ENCODE data around the gene C22orf42. TPM values are rescaled to one million over a fixed set of nuclear protein-coding genes. Genes with fewer than 3 reads are reported as not detected.
"Not testable (repeated sequence)": the region's sequence is repeated elsewhere in the genome, so short reads cannot be mapped to it uniquely, and the experiment has no call there.

Gene C22orf42
- total RNA-seq, 1 donor from 2014 or later: not detected

DNA sequence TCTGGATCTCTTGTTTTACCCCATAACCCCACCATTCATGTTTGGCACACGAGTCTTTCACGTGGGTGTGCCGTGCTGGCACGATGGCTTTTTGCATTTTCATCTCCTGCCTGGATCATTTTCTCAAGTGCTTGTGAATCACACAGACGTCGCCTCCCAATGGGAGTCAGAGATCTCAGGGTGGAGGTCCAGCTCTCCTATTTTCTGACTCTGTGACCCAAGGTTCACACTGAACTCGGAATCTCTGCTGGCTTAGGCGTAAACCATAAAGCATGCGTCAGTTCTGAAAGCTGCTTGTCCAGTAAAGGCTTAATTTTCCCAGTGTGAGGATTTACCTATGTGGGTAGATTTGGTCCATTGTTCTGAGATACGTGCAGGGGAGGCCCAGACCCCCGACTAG is 16.0 kb upstream of the C22orf42 start:
- peaks cover 43% of the 10 kb centered on the region for H3K27me3 ChIP-seq (ENCODE audit: low read depth)
- ATAC-seq (no peak), DNase-seq (no peak)
- TF ChIP-seq, protein P1, sequence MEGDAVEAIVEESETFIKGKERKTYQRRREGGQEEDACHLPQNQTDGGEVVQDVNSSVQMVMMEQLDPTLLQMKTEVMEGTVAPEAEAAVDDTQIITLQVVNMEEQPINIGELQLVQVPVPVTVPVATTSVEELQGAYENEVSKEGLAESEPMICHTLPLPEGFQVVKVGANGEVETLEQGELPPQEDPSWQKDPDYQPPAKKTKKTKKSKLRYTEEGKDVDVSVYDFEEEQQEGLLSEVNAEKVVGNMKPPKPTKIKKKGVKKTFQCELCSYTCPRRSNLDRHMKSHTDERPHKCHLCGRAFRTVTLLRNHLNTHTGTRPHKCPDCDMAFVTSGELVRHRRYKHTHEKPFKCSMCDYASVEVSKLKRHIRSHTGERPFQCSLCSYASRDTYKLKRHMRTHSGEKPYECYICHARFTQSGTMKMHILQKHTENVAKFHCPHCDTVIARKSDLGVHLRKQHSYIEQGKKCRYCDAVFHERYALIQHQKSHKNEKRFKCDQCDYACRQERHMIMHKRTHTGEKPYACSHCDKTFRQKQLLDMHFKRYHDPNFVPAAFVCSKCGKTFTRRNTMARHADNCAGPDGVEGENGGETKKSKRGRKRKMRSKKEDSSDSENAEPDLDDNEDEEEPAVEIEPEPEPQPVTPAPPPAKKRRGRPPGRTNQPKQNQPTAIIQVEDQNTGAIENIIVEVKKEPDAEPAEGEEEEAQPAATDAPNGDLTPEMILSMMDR (IDR thresholded peaks at IDR 0.05): no peak
- peaks cover 6% of the 10 kb centered on the region for H3K4me1 ChIP-seq
- H3K9me3 ChIP-seq: no peaks in the 10 kb centered on the region
- H3K4me3 ChIP-seq: no peak overlapping the region
- H3K36me3 ChIP-seq: no peaks in the 10 kb centered on the region
- no peak overlapping the region for H3K27ac ChIP-seq
- intact Hi-C loops (cut with DNase I): no loop called here

DNA sequence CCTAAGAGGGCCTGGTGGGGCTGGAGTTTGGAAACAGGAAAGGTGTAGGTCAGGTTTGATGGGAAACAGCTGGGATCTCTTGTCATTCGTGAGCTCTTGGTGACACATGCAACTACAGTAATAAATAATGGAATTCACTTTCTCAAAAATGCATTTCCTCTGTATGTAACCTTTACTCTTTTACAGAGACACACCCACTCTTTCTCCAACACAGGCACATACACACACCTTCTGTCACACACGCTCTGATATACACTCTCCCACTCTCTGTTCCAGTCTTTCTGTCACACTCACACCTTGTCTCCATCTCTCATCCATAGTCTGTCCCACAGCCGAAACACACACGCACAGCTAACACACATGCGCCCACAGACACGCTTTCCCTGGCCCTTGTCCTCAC is 6.6 kb upstream of the C22orf42 start:
- TF ChIP-seq, protein P1 (IDR thresholded peaks at IDR 0.05): no peak
- no peak for DNase-seq

DNA sequence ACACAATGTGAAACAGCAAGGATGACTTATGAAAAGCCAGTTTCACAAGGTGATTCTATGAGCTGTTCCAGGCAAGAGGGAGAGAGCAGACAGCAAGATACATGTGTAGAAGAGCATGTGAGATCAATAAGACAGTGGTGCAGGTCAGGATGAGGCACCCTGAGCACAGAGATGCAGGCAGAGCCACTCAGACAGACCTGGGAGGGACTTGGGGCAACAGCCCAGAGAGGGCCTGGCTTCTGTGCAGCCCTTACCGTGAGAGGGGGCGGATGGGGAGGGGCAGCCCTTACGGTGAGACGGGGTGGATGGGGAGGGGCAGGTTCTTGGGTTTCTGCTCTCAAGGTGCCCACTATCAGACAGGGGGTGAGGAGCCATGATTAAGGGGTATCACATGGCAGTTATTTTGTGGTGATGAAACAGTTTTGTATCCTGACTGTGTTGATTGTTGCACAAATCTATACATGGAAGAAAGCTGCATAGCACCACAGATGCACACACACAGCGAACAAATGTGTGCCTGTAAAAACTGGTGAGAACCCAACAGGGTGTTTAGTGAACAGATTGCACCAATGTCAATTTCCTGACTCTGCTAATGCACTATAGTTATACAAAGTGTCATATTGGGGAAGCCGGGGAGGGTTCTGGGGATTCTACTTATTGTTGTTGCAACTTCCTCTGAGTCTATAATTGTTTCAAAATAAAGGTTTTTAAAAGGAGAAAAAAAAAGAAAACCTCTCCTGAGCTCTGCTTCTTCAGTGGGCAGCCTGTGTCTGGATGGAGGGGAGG is 5.2 kb upstream of the C22orf42 start:
- peaks cover 9% of the 10 kb centered on the region for H3K27me3 ChIP-seq (ENCODE audit: low read depth)
- intact Hi-C loops (cut with DNase I): no loop called here
- ATAC-seq: peak in 1 of 2 donors; percentile 53

More for the DNA sequence above, 6.6 kb upstream of the C22orf42 start:
- Histone ChIP-seq H3K36me3 (no peaks in the 10 kb centered on the region), H3K27ac (no peak overlapping the region), H3K9me3 (no peaks in the 10 kb centered on the region), H3K4me3 (no peak overlapping the region), H3K27me3 (ENCODE audit: low read depth) (peaks cover 8% of the 10 kb centered on the region), H3K4me1 (no peaks in the 10 kb centered on the region)
- no peak for ATAC-seq
- intact Hi-C loops (cut with DNase I): no loop called here

GRCh38 chr22:32160411-32160810 is 1.3 kb upstream of the C22orf42 start:
- H3K27ac ChIP-seq; H3K27me3 ChIP-seq (ENCODE audit: low read depth); H3K4me3 ChIP-seq; H3K9me3 ChIP-seq; H3K4me1 ChIP-seq; intact Hi-C loops (cut with DNase I); DNase-seq; H3K36me3 ChIP-seq; ATAC-seq: not testable (repeated sequence)

More for the DNA sequence above, 5.2 kb upstream of the C22orf42 start:
- TF ChIP-seq, protein P1 (IDR thresholded peaks at IDR 0.05): no peak
- DNase-seq: no peak
- Histone ChIP-seq H3K4me1 (no peaks in the 10 kb centered on the region), H3K27ac (no peak overlapping the region), H3K9me3 (no peaks in the 10 kb centered on the region), H3K4me3 (no peak overlapping the region), H3K36me3 (no peaks in the 10 kb centered on the region)

DNA sequence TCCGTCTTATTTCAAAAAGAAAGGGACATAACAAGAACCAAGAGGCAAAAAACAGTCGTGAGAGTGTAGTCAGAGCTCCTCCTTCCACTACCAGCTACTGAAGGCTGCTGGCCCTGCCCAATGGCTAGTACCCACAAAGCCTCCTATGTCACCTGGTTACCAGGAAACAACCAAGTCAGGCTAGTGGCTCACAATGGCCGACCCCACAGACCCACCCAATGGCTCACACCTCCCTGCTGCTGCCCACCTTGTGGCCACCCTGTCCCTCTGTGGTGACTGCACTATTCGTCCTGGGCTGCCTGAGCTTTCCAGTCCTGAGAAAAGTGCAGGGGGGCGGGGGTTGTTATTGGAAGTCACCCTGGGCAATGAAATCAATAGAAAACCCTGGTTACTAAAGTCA is 1.5 kb downstream of the C22orf42 start:
- ATAC-seq; intact Hi-C loops (cut with DNase I); H3K4me3 ChIP-seq; H3K9me3 ChIP-seq; DNase-seq; H3K36me3 ChIP-seq; H3K27ac ChIP-seq; H3K4me1 ChIP-seq; H3K27me3 ChIP-seq (ENCODE audit: low read depth): not testable (repeated sequence)

DNA sequence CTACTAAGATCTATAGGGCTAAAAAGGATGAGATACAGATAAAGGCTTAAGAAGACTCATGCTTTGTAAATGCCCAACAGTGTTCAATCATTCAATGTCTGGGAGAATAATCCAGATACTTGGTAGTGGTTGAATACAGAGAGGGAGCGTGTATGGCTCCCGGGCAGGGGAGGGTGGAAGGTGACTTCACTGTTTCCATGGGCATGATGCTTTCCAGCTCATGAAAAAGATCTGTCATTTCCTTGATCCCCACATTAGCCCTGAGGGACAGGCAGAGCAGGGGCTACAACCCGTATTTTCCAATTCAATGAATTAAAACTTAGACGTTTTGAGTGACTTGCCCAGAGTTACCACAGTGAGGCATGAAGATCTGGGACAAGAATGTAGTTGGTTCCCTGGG is 4.4 kb downstream of the C22orf42 start:
- H3K27ac ChIP-seq; ATAC-seq; intact Hi-C loops (cut with DNase I): not testable (repeated sequence)

DNA sequence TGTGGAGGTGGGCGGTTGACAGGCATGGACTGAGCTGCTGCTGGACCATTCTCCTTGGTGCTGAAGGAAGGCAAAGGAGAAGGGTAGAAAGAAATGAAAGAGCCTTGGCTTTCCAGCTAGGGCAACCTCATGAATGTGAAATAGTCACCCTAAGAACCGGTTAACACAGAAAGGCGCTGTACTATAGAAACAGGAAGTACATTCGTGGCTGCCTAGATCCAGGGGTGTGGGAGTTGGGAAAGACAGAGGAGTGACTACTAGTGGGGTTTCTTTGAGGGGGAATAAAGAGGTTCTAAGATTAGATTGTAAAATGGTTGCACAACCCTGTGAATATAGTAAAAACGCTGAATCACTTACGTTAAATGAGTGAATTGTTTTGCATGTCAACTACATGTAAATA is 7.5 kb downstream of the C22orf42 start:
- H3K4me3 ChIP-seq; H3K9me3 ChIP-seq; H3K36me3 ChIP-seq; H3K27me3 ChIP-seq (ENCODE audit: low read depth); DNase-seq; H3K4me1 ChIP-seq; intact Hi-C loops (cut with DNase I); H3K27ac ChIP-seq: not testable (repeated sequence)
- ATAC-seq: peak; percentile 48 to 54

More for the DNA sequence above, 4.4 kb downstream of the C22orf42 start:
- not testable (repeated sequence) for H3K4me3 ChIP-seq; H3K27me3 ChIP-seq (ENCODE audit: low read depth); H3K4me1 ChIP-seq; H3K36me3 ChIP-seq; DNase-seq; H3K9me3 ChIP-seq

GRCh38 chr22:32150647-32151046 is 8.5 kb downstream of the C22orf42 start:
- ATAC-seq; H3K4me3 ChIP-seq; H3K36me3 ChIP-seq; DNase-seq; H3K27ac ChIP-seq; H3K4me1 ChIP-seq; H3K27me3 ChIP-seq (ENCODE audit: low read depth); H3K9me3 ChIP-seq; intact Hi-C loops (cut with DNase I): not testable (repeated sequence)

GRCh38 chr22:32148372-32148771 is 10.7 kb downstream of the C22orf42 start:
- DNase-seq; H3K27ac ChIP-seq; H3K4me1 ChIP-seq; H3K4me3 ChIP-seq; H3K36me3 ChIP-seq; H3K27me3 ChIP-seq (ENCODE audit: low read depth); intact Hi-C loops (cut with DNase I); H3K9me3 ChIP-seq; ATAC-seq: not testable (repeated sequence)

GRCh38 chr22:32147128-32147527 is 12.0 kb downstream of the C22orf42 start:
- H3K4me3 ChIP-seq; H3K27me3 ChIP-seq (ENCODE audit: low read depth); DNase-seq; H3K9me3 ChIP-seq; intact Hi-C loops (cut with DNase I); H3K27ac ChIP-seq; ATAC-seq; H3K4me1 ChIP-seq; H3K36me3 ChIP-seq: not testable (repeated sequence)
